Mucosa of descending colon (tissue), 3 donors: ENCODE data around the gene TNFRSF1A. TPM values are rescaled to one million over a fixed set of nuclear protein-coding genes. Genes with fewer than 3 reads are reported as not detected.
A peak's percentile ranks its signal among the peaks of the same experiment; 100 is the strongest.

Experiments
- ATAC-seq: fragments of 200-7000 bp; cut with Tn5 transposase; one replicate; pipeline ENCODE4 v1.9.1; 2020; ENCODE audit warnings: mild to moderate bottlenecking, moderate library complexity
- DNase-seq, 3 donors: peaks; one replicate each; pipeline ENCODE4 v3.0.0-alpha.2; 2020
- H3K36me3 ChIP-seq: fragments of 200-600 bp; one replicate; pipeline ENCODE4 v1.8.0; 2021; ENCODE audit warnings: low read depth, mild to moderate bottlenecking
- H3K4me1 ChIP-seq: fragments of 200-600 bp; one replicate; pipeline ENCODE4 v1.8.0; 2021; ENCODE audit warnings: low read depth, mild to moderate bottlenecking
- H3K4me3 ChIP-seq: fragments of 200-600 bp; one replicate; pipeline ENCODE4 v1.8.0; 2021; ENCODE audit warnings: mild to moderate bottlenecking
- H3K9me3 ChIP-seq: fragments of 200-600 bp; one replicate; pipeline ENCODE4 v1.8.0; 2021; ENCODE audit warnings: mild to moderate bottlenecking
- CTCF ChIP-seq: fragments of 200-600 bp; IDR thresholded peaks from one replicate; pipeline ENCODE4 v1.8.0; 2022; ENCODE audit warnings: antibody characterized with exemption, mild to moderate bottlenecking
- intact Hi-C, 2 donors: fragments of 100-400 bp; cut with DNase I in 1 of 2; cut with micrococcal nuclease in 1 of 2; formaldehyde crosslinking; loops; one replicate each; pipeline versions ENCODE4 v1.11.0 to v1.11.1; 2022; cut with DNase I, micrococcal nuclease
- total RNA-seq, 3 donors: library from RNA; stranded (reverse); fragmentation: NEBNext Ultra II Directional in 2 of 3; extraction: Animal tissue kit (Norgen Biotek cat#: 25700) in 2 of 3; gene quantifications; one replicate each; pipeline versions ENCODE4 v1.2.1 to v1.2.4, GENCODE V29; 2021 to 2023
- donor health status: DM: no; HTN: no; CAD: no; lungs with moderate emphysema.
- donor health status: DM: no; HTN: no; CAD: no.
- donor health status: DM: no; HTN: yes; CAD: no.

Gene TNFRSF1A
- total RNA-seq, 3 donors from 2014 or later, result 166 to 237 (median 211) TPM

DNA sequence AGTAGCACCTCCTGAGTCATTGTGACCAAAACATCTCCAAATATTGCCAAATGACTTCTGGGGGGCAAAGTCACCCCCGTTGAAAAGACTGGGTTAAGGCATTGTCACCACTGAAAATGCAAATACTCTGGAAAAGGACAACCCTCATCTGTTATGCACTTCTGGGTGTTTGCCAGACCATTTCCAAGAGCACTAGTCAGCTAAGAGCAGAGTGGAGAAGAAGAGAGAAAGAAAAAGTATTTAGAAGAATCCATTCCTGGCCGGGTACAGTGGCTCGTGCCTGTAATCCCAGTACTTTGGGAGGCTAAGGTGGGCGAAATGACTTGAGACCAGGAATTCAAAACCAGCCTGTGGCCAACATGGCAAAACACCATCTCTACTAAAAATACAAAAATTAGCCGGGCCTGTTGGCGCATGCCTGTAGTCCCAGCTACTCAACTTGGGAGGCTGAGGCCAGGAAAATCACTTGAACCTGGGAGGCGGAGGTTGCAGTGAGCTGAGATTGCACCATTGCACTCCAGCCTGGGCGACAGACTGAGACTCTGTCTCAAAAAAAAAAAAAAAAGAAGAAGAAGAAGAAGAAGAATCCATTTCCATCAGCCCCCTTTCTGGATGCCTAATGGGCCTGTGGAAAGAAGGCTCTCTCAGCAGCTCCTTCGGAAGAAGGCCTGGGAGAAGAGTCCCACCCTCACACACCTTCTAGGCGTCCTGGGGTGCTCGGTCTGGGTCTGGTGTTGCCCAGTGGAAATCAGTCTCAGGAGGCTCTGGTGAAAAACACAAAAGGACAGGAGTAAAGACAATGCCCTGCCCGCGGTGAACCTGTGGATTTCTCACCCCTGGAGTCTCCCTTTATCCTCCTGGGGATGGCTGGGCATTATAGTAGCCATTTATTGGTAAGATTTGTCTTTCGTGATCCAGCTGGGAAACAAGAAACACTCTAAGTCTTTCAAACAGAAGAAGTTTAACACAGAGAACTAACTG, 38.6 kb upstream of the TNFRSF1A start:
- ATAC-seq (no peak), DNase-seq (peak in 1 of 3 donors; percentile 12)
- Histone ChIP-seq H3K9me3 (no peaks in the 10 kb centered on the region), H3K4me1 (peaks cover 51% of the 10 kb centered on the region), H3K4me3 (no peak overlapping the region), H3K36me3 (no peaks in the 10 kb centered on the region)
- intact Hi-C loops, result loop anchor here (5.0 to 10.0 kb wide), 2 partner anchors 43 to 46 kb away; no protein-coding TSS in a partner anchor
- TF ChIP-seq CTCF, result no peak

DNA sequence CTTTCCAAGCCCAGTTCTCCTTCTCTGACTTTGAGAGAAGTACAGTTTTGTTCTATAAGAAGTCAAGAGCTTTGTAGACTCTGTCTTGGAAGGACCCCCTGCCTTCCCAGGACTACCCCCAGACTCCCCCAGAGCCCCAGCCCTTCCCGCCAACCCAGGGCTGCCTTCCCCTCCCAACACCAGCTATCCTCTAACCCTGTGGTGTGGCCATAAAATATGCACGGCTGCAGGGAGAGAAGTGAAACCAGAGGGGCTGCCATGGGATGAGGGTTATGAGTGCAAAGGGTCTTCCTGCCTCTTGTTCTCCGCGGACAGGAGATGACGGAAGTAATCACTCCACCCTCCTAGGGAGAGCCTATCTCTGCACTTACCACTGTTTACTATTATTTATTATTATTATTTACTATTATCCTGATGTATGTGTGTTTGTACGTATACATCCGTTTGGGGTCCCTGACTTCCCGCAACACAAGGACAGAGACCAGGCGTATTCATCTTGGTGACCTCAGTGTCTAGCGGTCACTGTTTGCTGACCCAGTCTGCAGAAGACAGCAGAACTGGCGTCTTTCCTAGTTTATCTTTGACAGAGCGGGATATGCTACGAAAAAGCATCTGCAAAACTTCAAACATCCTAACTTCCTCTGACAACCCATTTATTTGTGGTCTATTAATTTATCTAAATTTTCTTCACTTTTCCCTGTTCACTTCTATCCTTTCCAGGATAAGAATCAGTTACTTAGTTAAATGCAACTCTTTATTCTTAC, 37.0 kb upstream of the TNFRSF1A start:
- Histone ChIP-seq H3K4me1 (peaks cover 48% of the 10 kb centered on the region), H3K9me3 (no peaks in the 10 kb centered on the region), H3K36me3 (no peaks in the 10 kb centered on the region), H3K4me3 (no peak overlapping the region)
- ATAC-seq, result no peak
- peak in 1 of 3 donors; percentile 33 for DNase-seq
- no peak for TF ChIP-seq CTCF
- intact Hi-C loops, result no loop called here

- intact Hi-C loops, result no loop called here
- no peak overlapping the region for H3K4me3 ChIP-seq
- ATAC-seq (peak; percentile 35), DNase-seq (peak; percentile 71 to 83 (median 74))
- H3K9me3 ChIP-seq, result no peaks in the 10 kb centered on the region
- TF ChIP-seq CTCF, result no peak
- peaks cover 43% of the 10 kb centered on the region for H3K4me1 ChIP-seq
- no peaks in the 10 kb centered on the region for H3K36me3 ChIP-seq
Observed at GRCh38 chr12:6377667-6377994, 35.8 kb upstream of the TNFRSF1A start.

- Histone ChIP-seq H3K4me1 (peaks cover 49% of the 10 kb centered on the region), H3K36me3 (no peaks in the 10 kb centered on the region), H3K9me3 (no peaks in the 10 kb centered on the region), H3K4me3 (no peak overlapping the region)
- DNase-seq (peak in 1 of 3 donors; percentile 40), ATAC-seq (no peak)
- TF ChIP-seq CTCF, result no peak
- intact Hi-C loops, result no loop called here
Observed at GRCh38 chr12:6376870-6377666, 35.2 kb upstream of the TNFRSF1A start.
